ENCODE data around the gene MEF2D. TPM values are rescaled to one million over a fixed set of nuclear protein-coding genes. Genes with fewer than 3 reads are reported as not detected.
A peak's percentile ranks its signal among the peaks of the same experiment; 100 is the strongest.

MEF2D gene
- total RNA-seq, 1 experiment from 2014 or later: 33.5 TPM

DNA sequence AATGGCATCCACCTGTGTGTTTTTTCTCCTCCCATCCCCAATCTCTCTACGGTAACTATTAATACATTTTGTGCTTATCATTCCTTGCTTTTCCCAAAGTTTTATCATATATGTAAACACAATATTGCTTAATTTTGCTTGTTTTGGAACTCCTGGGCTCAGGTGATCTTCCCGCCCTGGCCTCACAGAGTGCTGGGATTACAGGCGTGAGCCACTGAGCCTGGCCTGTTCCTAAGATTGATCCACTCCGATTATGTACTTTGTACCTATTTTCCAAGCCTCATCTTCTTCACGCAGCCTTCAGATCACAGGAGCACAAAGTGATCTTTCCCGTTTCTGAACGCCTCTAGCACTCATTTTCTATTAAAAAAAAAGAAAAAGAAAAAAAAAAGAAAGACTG lies 45.2 kb downstream of the MEF2D start:
- Histone ChIP-seq H3K36me3 (ENCODE audit: low read depth) (no peaks in the 10 kb centered on the region), H3F3A (ENCODE audit: insufficient read depth, low read depth) (peaks cover 22% of the 10 kb centered on the region), H3K9me2 (ENCODE audit: insufficient read depth) (no peaks in the 10 kb centered on the region), H3K4me3 (no peak overlapping the region), H3K4me2 (no peak overlapping the region), H3K27ac (no peak overlapping the region), H3K9me3 (ENCODE audit: insufficient read depth, low read depth) (no peaks in the 10 kb centered on the region), H3K27me3 (ENCODE audit: insufficient read depth, low read depth) (no peaks in the 10 kb centered on the region), H4K20me1 (ENCODE audit: insufficient read depth) (no peaks in the 10 kb centered on the region), H3K4me1 (replicated peaks; ENCODE audit: insufficient read depth) (peaks cover 13% of the 10 kb centered on the region), H2AFZ (no peak overlapping the region), H3K79me2 (ENCODE audit: low read depth) (no peaks in the 10 kb centered on the region)
- ChIA-PET POLR2A (ENCODE audit: unreplicated experiment) (no interaction called here), CTCF (interaction anchor here (0.6 kb wide), 2 partner anchors 10 to 190 kb away, joined by 3 to 6 read pairs; no protein-coding TSS in a partner anchor)
- TF ChIP-seq EZH2 (IDR thresholded peaks at IDR 0.05; ENCODE audit: low read depth) (no peak), CTCF (conservative IDR thresholded peaks at IDR 0.05) (no peak)
- intact Hi-C loops (cut with micrococcal nuclease; ENCODE audit: unreplicated experiment): no loop called here
- DNase-seq: no peak
- no TSS peak for BruUV-seq (replicated peaks)

- Histone ChIP-seq H3K9me3 (ENCODE audit: insufficient read depth, low read depth) (no peaks in the 10 kb centered on the region), H3K27me3 (ENCODE audit: insufficient read depth, low read depth) (no peaks in the 10 kb centered on the region), H2AFZ (no peak overlapping the region), H3K4me1 (replicated peaks; ENCODE audit: insufficient read depth) (peaks cover 9% of the 10 kb centered on the region; the same call in 1 of the 2 replicates), H4K20me1 (ENCODE audit: insufficient read depth) (no peaks in the 10 kb centered on the region), H3K36me3 (ENCODE audit: low read depth) (no peaks in the 10 kb centered on the region), H3F3A (ENCODE audit: insufficient read depth, low read depth) (peaks cover 12% of the 10 kb centered on the region), H3K79me2 (ENCODE audit: low read depth) (no peaks in the 10 kb centered on the region), H3K27ac (no peak overlapping the region), H3K4me3 (no peak overlapping the region), H3K4me2 (no peak overlapping the region), H3K9me2 (ENCODE audit: insufficient read depth) (no peaks in the 10 kb centered on the region)
- ChIA-PET CTCF (no interaction called here), POLR2A (ENCODE audit: unreplicated experiment) (interaction anchor here (0.6 kb wide), 1 partner anchor 222 kb away, joined by 4 read pairs; no protein-coding TSS in a partner anchor)
- DNase-seq: peak in 1 of 2 experiments; percentile 9
- no TSS peak for BruUV-seq (replicated peaks)
- TF ChIP-seq EZH2 (IDR thresholded peaks at IDR 0.05; ENCODE audit: low read depth) (no peak), CTCF (conservative IDR thresholded peaks at IDR 0.05) (no peak)
- intact Hi-C loops (cut with micrococcal nuclease; ENCODE audit: unreplicated experiment): no loop called here
These were observed 47.7 kb downstream of the MEF2D start for GRCh38 chr1:156452907-156453306.

DNA sequence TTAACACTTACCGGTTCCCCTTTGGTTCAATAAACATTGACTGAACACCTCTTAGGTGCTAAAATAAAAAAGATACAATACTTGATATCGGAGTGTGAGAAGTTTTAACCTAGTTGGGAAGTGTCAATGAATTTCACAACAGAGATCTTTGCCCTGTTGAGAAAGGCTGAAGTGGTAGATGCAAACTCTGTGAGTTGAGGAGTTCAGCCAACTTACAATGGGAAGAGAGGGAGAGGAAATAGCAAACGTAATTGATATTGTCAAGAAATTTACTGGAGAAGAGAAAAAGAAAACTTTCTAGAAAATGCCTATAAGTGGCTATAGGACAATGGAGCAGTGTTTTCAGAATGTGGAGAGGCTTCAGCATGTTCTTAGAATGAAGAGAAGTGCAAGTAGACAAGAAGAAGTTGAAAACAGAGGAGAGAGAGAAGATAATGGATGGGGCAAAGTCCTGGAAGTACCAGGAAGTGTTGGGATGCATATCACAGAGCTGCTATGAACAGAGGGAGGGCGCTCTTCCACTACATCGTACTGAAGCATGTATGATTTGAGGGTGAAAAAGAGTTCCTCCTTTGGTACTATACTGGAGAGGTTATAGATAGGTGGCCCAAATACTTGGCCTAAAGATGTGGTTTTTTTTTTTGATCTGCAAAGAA lies 48.9 kb downstream of the MEF2D start:
- Histone ChIP-seq H4K20me1 (ENCODE audit: insufficient read depth) (no peaks in the 10 kb centered on the region), H3K27me3 (ENCODE audit: insufficient read depth, low read depth) (no peaks in the 10 kb centered on the region), H3K9me2 (ENCODE audit: insufficient read depth) (no peaks in the 10 kb centered on the region), H3K4me3 (no peak overlapping the region), H3K9me3 (ENCODE audit: insufficient read depth, low read depth) (no peaks in the 10 kb centered on the region), H3K4me1 (replicated peaks; ENCODE audit: insufficient read depth) (peaks cover 5% of the 10 kb centered on the region; the same call in 1 of the 2 replicates), H3K36me3 (ENCODE audit: low read depth) (no peaks in the 10 kb centered on the region), H3K4me2 (no peak overlapping the region), H3F3A (ENCODE audit: insufficient read depth, low read depth) (peaks cover 4% of the 10 kb centered on the region; the same call in 1 of the 2 replicates), H3K27ac (no peak overlapping the region), H2AFZ (no peak overlapping the region), H3K79me2 (ENCODE audit: low read depth) (no peaks in the 10 kb centered on the region)
- intact Hi-C loops (cut with micrococcal nuclease; ENCODE audit: unreplicated experiment): no loop called here
- CTCF ChIA-PET: no interaction called here
- no peak for TF ChIP-seq EZH2 (IDR thresholded peaks at IDR 0.05; ENCODE audit: low read depth)
- no peak for TF ChIP-seq CTCF (conservative IDR thresholded peaks at IDR 0.05)
- BruUV-seq (replicated peaks): no TSS peak
- POLR2A ChIA-PET (ENCODE audit: unreplicated experiment): no interaction called here
- DNase-seq: no peak
